Neutrophil (primary cell): Measurements from ENCODE around the gene MOB2.

Experiments
- H3K27ac ChIP-seq: fragments of 200-600 bp; sonication (generic); 2 replicates; pipeline ENCODE4 v1.5.1; 2016; ENCODE audit warnings: mild to moderate bottlenecking, moderate library complexity
- H3K27me3 ChIP-seq: fragments of 200-600 bp; sonication (generic); 2 replicates; pipeline ENCODE4 v1.6.0; 2016; ENCODE audit warnings: mild to moderate bottlenecking
- H3K36me3 ChIP-seq: fragments of 200-600 bp; sonication (generic); 2 replicates; pipeline ENCODE4 v1.5.1; 2017
- H3K4me1 ChIP-seq, 2 experiments: fragments of 200-600 bp in 1 of 2; sonication (generic) in 1 of 2; 1 replicate in 1 of 2; 2 replicates in 1 of 2; pipeline versions ENCODE4 v1.5.1 to v1.6.1; 2013 to 2016; ENCODE audit warnings: low read depth in 1 of 2, low read length in 1 of 2, mild to moderate bottlenecking in 1 of 2, moderate library complexity in 1 of 2; ENCODE audit not compliant: control insufficient read depth in 1 of 2, insufficient read depth in 1 of 2
- H3K4me3 ChIP-seq, 2 experiments: fragments of 200-600 bp in 1 of 2; sonication (generic) in 1 of 2; 1 replicate in 1 of 2; 2 replicates in 1 of 2; pipeline ENCODE4 v1.5.1; 2013 to 2016; ENCODE audit warnings: low read depth in 1 of 2, low read length in 1 of 2, mild to moderate bottlenecking in 1 of 2, moderate library complexity in 1 of 2
- H3K9me3 ChIP-seq: fragments of 200-600 bp; sonication (generic); 2 replicates; pipeline ENCODE4 v1.5.1; 2016
- CTCF ChIP-seq: fragments of 200-600 bp; sonication (generic); IDR thresholded peaks from 2 replicates; pipeline ENCODE4 v1.5.1; 2016; ENCODE audit warnings: antibody characterized with exemption

Gene MOB2

DNA sequence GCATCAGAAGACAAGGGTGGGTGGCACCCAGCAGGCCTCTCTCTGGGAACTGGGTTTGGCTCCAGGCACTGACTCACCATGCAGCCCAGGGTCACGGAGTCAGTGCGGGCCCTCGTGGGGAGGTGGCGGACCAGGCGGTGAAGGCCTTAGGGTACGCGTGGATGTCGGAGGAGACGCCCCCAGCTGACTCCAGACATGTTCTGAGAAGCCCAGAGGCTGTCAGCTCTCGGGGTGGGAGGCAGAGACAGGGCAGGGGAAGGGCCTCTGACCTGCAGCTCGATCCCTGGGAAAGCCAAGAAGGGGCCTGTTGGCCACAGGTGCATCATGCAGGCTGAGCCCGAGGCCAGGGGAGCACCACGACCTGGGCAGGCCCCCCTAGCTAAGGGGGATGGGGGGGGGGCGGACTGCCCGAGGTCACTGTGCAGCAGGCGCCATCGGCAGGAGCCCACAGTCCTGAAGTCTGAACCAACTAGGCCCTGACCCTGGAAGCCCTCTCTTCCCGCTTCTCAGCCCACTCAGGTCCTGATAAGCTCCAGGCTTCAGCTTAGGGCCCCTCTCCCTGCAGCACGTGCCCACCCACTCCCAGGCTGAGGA lies 18.0 kb downstream of the MOB2 start:
- TF ChIP-seq CTCF, result no peak
- Histone ChIP-seq H3K4me3 (no peak overlapping the region), H3K9me3 (no peaks in the 10 kb centered on the region), H3K4me1 (no peaks in the 10 kb centered on the region), H3K27me3 (no peaks in the 10 kb centered on the region), H3K27ac (no peak overlapping the region), H3K36me3 (peaks cover 62% of the 10 kb centered on the region)

DNA sequence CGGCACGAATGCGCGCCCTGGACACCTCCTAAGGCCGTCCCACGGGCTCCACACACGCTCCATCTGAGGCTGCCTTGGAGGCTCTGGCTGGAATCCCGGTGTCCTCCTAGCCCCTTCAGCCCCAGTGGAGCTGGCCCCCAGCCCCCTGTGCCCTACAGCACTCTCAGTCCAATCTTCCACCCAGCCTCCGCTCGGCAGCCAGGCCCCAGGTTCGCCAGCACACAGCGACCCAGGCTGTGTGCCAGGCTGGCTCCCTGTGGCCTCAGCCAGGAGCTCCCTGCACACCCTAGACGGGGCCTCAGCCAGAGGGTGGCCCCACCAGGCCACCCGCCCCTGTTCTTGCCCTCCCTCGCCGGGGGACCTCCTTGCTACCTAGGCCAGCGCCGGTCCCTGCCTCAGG lies 18.6 kb downstream of the MOB2 start:
- Histone ChIP-seq H3K27ac (no peak overlapping the region), H3K36me3 (peaks cover 57% of the 10 kb centered on the region), H3K27me3 (no peaks in the 10 kb centered on the region), H3K4me1 (no peaks in the 10 kb centered on the region), H3K9me3 (no peaks in the 10 kb centered on the region), H3K4me3 (no peak overlapping the region)
- TF ChIP-seq CTCF, result no peak

- TF ChIP-seq CTCF, result no peak
- no peaks in the 10 kb centered on the region for H3K9me3 ChIP-seq
- H3K4me3 ChIP-seq, result no peak overlapping the region
- H3K27ac ChIP-seq, result no peak overlapping the region
- H3K36me3 ChIP-seq, result peaks cover 51% of the 10 kb centered on the region
- H3K4me1 ChIP-seq, result no peaks in the 10 kb centered on the region
- no peaks in the 10 kb centered on the region for H3K27me3 ChIP-seq
These were observed 19.3 kb downstream of the MOB2 start for GRCh38 chr11:1467270-1467669.

- Histone ChIP-seq H3K36me3 (peaks cover 46% of the 10 kb centered on the region), H3K27ac (no peak overlapping the region), H3K9me3 (no peaks in the 10 kb centered on the region), H3K27me3 (no peaks in the 10 kb centered on the region), H3K4me3 (no peak overlapping the region), H3K4me1 (no peaks in the 10 kb centered on the region)
- TF ChIP-seq CTCF, result no peak
These were observed 19.8 kb downstream of the MOB2 start for GRCh38 chr11:1466784-1467183.

DNA sequence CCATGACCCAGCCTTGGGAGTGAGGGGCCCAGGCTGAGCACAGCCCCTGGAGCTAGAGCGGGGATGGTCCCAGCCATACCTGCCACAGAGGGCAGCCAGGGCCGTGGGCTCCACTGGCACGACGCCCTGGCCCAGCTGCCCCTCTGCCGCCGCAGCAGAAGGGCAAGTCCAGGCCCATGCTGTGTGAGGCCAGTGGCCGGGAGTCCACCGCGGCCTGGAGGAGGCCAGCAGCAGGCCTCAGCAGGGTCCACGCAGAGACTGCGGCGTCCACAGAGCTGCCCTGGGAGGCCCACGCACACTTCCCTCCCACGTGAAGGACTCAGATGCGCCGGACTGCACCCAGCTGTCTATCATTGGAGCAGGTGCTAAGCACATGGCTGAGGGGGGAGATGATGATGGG lies 23.5 kb downstream of the MOB2 start:
- Histone ChIP-seq H3K9me3 (no peaks in the 10 kb centered on the region), H3K4me3 (no peak overlapping the region), H3K36me3 (peaks cover 8% of the 10 kb centered on the region), H3K4me1 (no peaks in the 10 kb centered on the region), H3K27ac (no peak overlapping the region), H3K27me3 (no peaks in the 10 kb centered on the region)
- TF ChIP-seq CTCF, result no peak

- Histone ChIP-seq H3K27ac (no peak overlapping the region), H3K9me3 (no peaks in the 10 kb centered on the region), H3K4me3 (no peak overlapping the region), H3K27me3 (no peaks in the 10 kb centered on the region), H3K4me1 (no peaks in the 10 kb centered on the region), H3K36me3 (peaks cover 8% of the 10 kb centered on the region)
- no peak for TF ChIP-seq CTCF
These were observed 23.9 kb downstream of the MOB2 start for GRCh38 chr11:1462698-1462975.
